GM23338 (cell line): ENCODE results near the gene MLLT3. TPM values are rescaled to one million over a fixed set of nuclear protein-coding genes. Genes with fewer than 3 reads are reported as not detected.

ENCODE experiments used
- ATAC-seq: fragments of 200-7000 bp; cut with Tn5 transposase; 3 replicates; pipeline ENCODE4 v1.9.1; 2020
- DNase-seq: peaks from one replicate; pipeline ENCODE4 v3.0.0-alpha.2; 2015; ENCODE audit warnings: low spot score
- H2AFZ ChIP-seq: fragments of 200-600 bp; sonication (generic); 2 replicates; pipeline ENCODE4 v1.8.0; 2016; ENCODE audit warnings: antibody characterized with exemption, mild to moderate bottlenecking, moderate library complexity
- H3F3A ChIP-seq: fragments of 200-600 bp; sonication (generic); replicated peaks from 2 replicates; pipeline ENCODE4 v1.8.0; 2017; ENCODE audit warnings: antibody characterized with exemption, mixed run types, low read depth
- H3K27ac ChIP-seq: fragments of 200-600 bp; sonication (generic); 2 replicates; pipeline ENCODE4 v1.6.1; 2016; ENCODE audit warnings: low read depth
- H3K27me3 ChIP-seq: fragments of 200-600 bp; sonication (generic); 2 replicates; pipeline ENCODE4 v1.8.0; 2016; ENCODE audit warnings: mild to moderate bottlenecking, mixed run types, moderate library complexity; ENCODE audit not compliant: insufficient read depth
- H3K36me3 ChIP-seq: fragments of 200-600 bp; sonication (generic); 2 replicates; pipeline ENCODE4 v1.8.0; 2016; ENCODE audit warnings: mild to moderate bottlenecking; ENCODE audit not compliant: insufficient read depth
- H3K4me1 ChIP-seq: fragments of 200-600 bp; sonication (generic); 2 replicates; pipeline ENCODE4 v1.8.0; 2016; ENCODE audit warnings: mild to moderate bottlenecking, moderate library complexity; ENCODE audit not compliant: insufficient read depth
- H3K4me2 ChIP-seq: fragments of 200-600 bp; sonication (generic); 2 replicates; pipeline ENCODE4 v1.7.1; 2017; ENCODE audit warnings: mixed run types
- H3K4me3 ChIP-seq: fragments of 200-600 bp; sonication (generic); 2 replicates; pipeline ENCODE4 v1.6.1; 2016; ENCODE audit warnings: mixed run types
- H3K79me2 ChIP-seq: fragments of 200-600 bp; sonication (generic); replicated peaks from 2 replicates; pipeline ENCODE4 v1.8.0; 2017; ENCODE audit warnings: mild to moderate bottlenecking; ENCODE audit not compliant: insufficient read depth
- H3K9me2 ChIP-seq: fragments of 200-600 bp; sonication (generic); 2 replicates; pipeline ENCODE4 v1.8.0; 2017; ENCODE audit not compliant: insufficient read depth
- H4K20me1 ChIP-seq: fragments of 200-600 bp; sonication (generic); replicated peaks from 2 replicates; pipeline ENCODE4 v1.8.0; 2017; ENCODE audit warnings: mild to moderate bottlenecking; ENCODE audit not compliant: insufficient read depth
- H3K27ac Mint-ChIP-seq: 2 replicates; pipeline ENCODE4 v1.8.0; 2020; ENCODE audit warnings: inconsistent platforms, mild to moderate bottlenecking, moderate library complexity, mixed read lengths
- H3K27me3 Mint-ChIP-seq: 3 replicates; pipeline ENCODE4 v1.8.0; 2022; ENCODE audit warnings: low read depth, mild to moderate bottlenecking, moderate library complexity, mixed read lengths, inconsistent platforms; ENCODE audit not compliant: insufficient read depth, poor library complexity
- H3K36me3 Mint-ChIP-seq: 3 replicates; pipeline ENCODE4 v1.8.0; 2021; ENCODE audit warnings: low read depth, mild to moderate bottlenecking, inconsistent platforms, moderate library complexity, mixed read lengths
- H3K4me1 Mint-ChIP-seq: 3 replicates; pipeline ENCODE4 v1.8.0; 2020; ENCODE audit warnings: mild to moderate bottlenecking, inconsistent platforms, mixed read lengths
- H3K4me3 Mint-ChIP-seq: 3 replicates; pipeline ENCODE4 v1.8.0; 2021; ENCODE audit warnings: moderate library complexity, mild to moderate bottlenecking, inconsistent platforms, mixed read lengths
- H3K9me3 Mint-ChIP-seq: 3 replicates; pipeline ENCODE4 v1.8.0; 2020; ENCODE audit warnings: moderate library complexity, mild to moderate bottlenecking, inconsistent platforms, mixed read lengths
- CREB1 ChIP-seq: fragments of 250-450 bp; sonication (Bioruptor Pico); IDR thresholded peaks from 2 replicates; pipeline ENCODE4 v1.5.0; 2020; ENCODE audit warnings: low read depth, mild to moderate bottlenecking, moderate library complexity
- EZH2 ChIP-seq: fragments of 200-600 bp; sonication (generic); IDR thresholded peaks from one replicate; pipeline ENCODE4 v1.8.0; 2017; ENCODE audit warnings: antibody characterized with exemption, mild to moderate bottlenecking, low read depth; ENCODE audit not compliant: unreplicated experiment
- EZH2phosphoT487 ChIP-seq: fragments of 200-600 bp; sonication (generic); IDR thresholded peaks from one replicate; pipeline ENCODE4 v1.8.1; 2018; ENCODE audit warnings: antibody characterized with exemption; ENCODE audit not compliant: unreplicated experiment
- JUNB ChIP-seq: IDR thresholded peaks from one replicate; pipeline ENCODE4 v1.6.1; 2016; ENCODE audit warnings: antibody characterized with exemption; ENCODE audit not compliant: unreplicated experiment
- NANOG ChIP-seq: IDR thresholded peaks from 2 replicates; pipeline ENCODE4 v1.6.1; 2016; ENCODE audit warnings: antibody characterized with exemption, borderline replicate concordance
- STAT1 ChIP-seq: IDR thresholded peaks from one replicate; pipeline ENCODE4 v1.6.1; 2016; ENCODE audit warnings: antibody characterized with exemption; ENCODE audit not compliant: unreplicated experiment
- ZNF114 ChIP-seq: fragments of 250-450 bp; sonication (Bioruptor Pico); IDR thresholded peaks from 2 replicates; pipeline ENCODE4 v1.5.0; 2020; ENCODE audit warnings: mild to moderate bottlenecking, moderate library complexity
- ZNF331 ChIP-seq: fragments of 250-450 bp; sonication (Bioruptor Pico); IDR thresholded peaks from 2 replicates; pipeline ENCODE4 v1.5.0; 2020; ENCODE audit warnings: low read depth, mild to moderate bottlenecking, moderate library complexity
- ZNF462 ChIP-seq: fragments of 250-450 bp; sonication (Bioruptor Pico); IDR thresholded peaks from 2 replicates; pipeline ENCODE4 v1.5.0; 2020; ENCODE audit warnings: mild to moderate bottlenecking, moderate library complexity
- polyA plus RNA-seq: library from polyadenylated mRNA; unstranded; fragments of >200 nt; fragmentation: Nextera tagmentation; extraction: Ambion mirVana; gene quantifications from 2 replicates; pipeline ENCODE4 v1.2.1, GENCODE V29; 2016
- total RNA-seq: library from RNA; depleted of rRNA; stranded (reverse); fragments of >200 nt; shearing (Covaris generic); gene quantifications from 2 replicates; pipeline ENCODE4 v1.2.3, GENCODE V29; 2014

MLLT3 gene
- total and polyA plus RNA-seq, 2 experiments from 2014 or later: 7.5 to 9.5 TPM

GRCh38 chr9:20507431-20507830 is 114.9 kb downstream of the MLLT3 start (continued):
- TF ChIP-seq ZNF462 (CRISPR knock-in tag) (no peak), ZNF114 (no peak), EZH2 (no peak)

GRCh38 chr9:20506099-20506900 is 116.0 kb downstream of the MLLT3 start:
- Histone ChIP-seq H3F3A (no peaks in the 10 kb centered on the region), H3K9me2 (no peaks in the 10 kb centered on the region), H2AFZ (no peak overlapping the region), H3K79me2 (no peaks in the 10 kb centered on the region), H3K4me1 (0 out of 2 replicates have a peak, but pooled peaks cover 9% of the 10 kb centered on the region), H3K4me3 (no peak overlapping the region), H3K4me2 (no peak overlapping the region), H3K27ac (no peak overlapping the region), H4K20me1 (no peaks in the 10 kb centered on the region), H3K36me3 (no peaks in the 10 kb centered on the region), H3K27me3 (no peaks in the 10 kb centered on the region)
- Mint-ChIP-seq H3K36me3 (no peaks in the 10 kb centered on the region), H3K27me3 (no peaks in the 10 kb centered on the region), H3K9me3 (no peaks in the 10 kb centered on the region), H3K4me1 (peaks cover 13% of the 10 kb centered on the region; the same call in 2 of the 3 replicates), H3K27ac (no peak overlapping the region), H3K4me3 (no peak overlapping the region)
- no peak for DNase-seq
- ATAC-seq: no peak
- TF ChIP-seq EZH2phosphoT487: no peak
- TF ChIP-seq CREB1 (CRISPR knock-in tag): no peak
- TF ChIP-seq JUNB: no peak
- TF ChIP-seq ZNF462 (CRISPR knock-in tag): no peak
- TF ChIP-seq NANOG: no peak
- no peak for TF ChIP-seq ZNF331
- no peak for TF ChIP-seq STAT1
